ENCODE data around the gene NEMP1.

GRCh38 chr12:57044889-57045288 is 33.7 kb downstream of the NEMP1 start:
- TF ChIP-seq, protein P1, sequence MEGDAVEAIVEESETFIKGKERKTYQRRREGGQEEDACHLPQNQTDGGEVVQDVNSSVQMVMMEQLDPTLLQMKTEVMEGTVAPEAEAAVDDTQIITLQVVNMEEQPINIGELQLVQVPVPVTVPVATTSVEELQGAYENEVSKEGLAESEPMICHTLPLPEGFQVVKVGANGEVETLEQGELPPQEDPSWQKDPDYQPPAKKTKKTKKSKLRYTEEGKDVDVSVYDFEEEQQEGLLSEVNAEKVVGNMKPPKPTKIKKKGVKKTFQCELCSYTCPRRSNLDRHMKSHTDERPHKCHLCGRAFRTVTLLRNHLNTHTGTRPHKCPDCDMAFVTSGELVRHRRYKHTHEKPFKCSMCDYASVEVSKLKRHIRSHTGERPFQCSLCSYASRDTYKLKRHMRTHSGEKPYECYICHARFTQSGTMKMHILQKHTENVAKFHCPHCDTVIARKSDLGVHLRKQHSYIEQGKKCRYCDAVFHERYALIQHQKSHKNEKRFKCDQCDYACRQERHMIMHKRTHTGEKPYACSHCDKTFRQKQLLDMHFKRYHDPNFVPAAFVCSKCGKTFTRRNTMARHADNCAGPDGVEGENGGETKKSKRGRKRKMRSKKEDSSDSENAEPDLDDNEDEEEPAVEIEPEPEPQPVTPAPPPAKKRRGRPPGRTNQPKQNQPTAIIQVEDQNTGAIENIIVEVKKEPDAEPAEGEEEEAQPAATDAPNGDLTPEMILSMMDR (IDR thresholded peaks at IDR 0.05), result no peak
- no peak for TF ChIP-seq POLR2A (IDR thresholded peaks at IDR 0.05)
- no peak for TF ChIP-seq POLR2AphosphoS5 (IDR thresholded peaks at IDR 0.05)
- TF ChIP-seq EP300 (IDR thresholded peaks at IDR 0.05; ENCODE audit: low read depth), result no peak

All from transverse colon (tissue), 4 donors.